ENCODE data around the gene TADA3. TPM values are rescaled to one million over a fixed set of nuclear protein-coding genes. Genes with fewer than 3 reads are reported as not detected.

The TADA3 gene
- total RNA-seq, 1 donor, result 102 TPM

- H3K27me3 ChIP-seq (ENCODE audit: insufficient read depth, low read length), result no peaks in the 10 kb centered on the region
- H4K20me1 ChIP-seq (ENCODE audit: insufficient read depth, low read length), result no peaks in the 10 kb centered on the region
- H3K9me3 ChIP-seq (ENCODE audit: low read depth, low read length), result no peaks in the 10 kb centered on the region
- peaks cover 3% of the 10 kb centered on the region for H3K4me1 ChIP-seq (ENCODE audit: insufficient read depth, low read length)
- H3K4me2 ChIP-seq (ENCODE audit: insufficient read depth, low read length), result no peak overlapping the region
- H3K79me2 ChIP-seq (ENCODE audit: insufficient read depth, low read length), result no peaks in the 10 kb centered on the region
- DNase-seq (ENCODE audit: insufficient read length, low spot score, missing footprints), result peak; percentile 67
- H3K27ac ChIP-seq (ENCODE audit: low read depth, low read length), result no peak overlapping the region
- H3K4me3 ChIP-seq (ENCODE audit: insufficient read depth, low read length), result no peak overlapping the region
- no peak for TF ChIP-seq CTCF (IDR thresholded peaks at IDR 0.05; ENCODE audit: extremely low read depth, low read depth, low read length)
- H2AFZ ChIP-seq (ENCODE audit: low read length), result no peak overlapping the region
- H3K36me3 ChIP-seq (ENCODE audit: insufficient read depth, low read length), result peaks cover 57% of the 10 kb centered on the region
Measured at GRCh38 chr3:9783954-9784353, 8.3 kb downstream of the TADA3 start.

DNA sequence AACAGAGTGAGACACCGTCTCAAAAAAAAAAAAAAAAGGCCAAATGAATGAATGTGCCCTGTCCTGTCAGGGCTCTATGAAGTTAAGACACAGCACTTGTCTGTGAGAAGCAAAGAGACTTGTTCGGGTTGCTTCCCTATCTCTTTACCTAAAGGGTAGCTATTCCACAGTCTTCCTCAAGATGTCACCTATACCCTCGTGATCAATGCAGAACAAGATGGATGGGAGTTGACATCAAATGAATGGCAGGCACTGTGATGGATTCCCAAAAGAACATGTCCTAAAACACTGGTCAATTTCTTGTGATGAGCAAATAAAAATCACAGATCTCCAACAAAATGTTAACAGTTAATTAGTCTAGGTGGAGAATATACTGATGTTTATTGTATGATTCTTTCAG, 9.5 kb downstream of the TADA3 start:
- no peaks in the 10 kb centered on the region for H3K9me3 ChIP-seq (ENCODE audit: low read depth, low read length)
- H4K20me1 ChIP-seq (ENCODE audit: insufficient read depth, low read length), result no peaks in the 10 kb centered on the region
- DNase-seq (ENCODE audit: insufficient read length, low spot score, missing footprints), result no peak
- H3K27ac ChIP-seq (ENCODE audit: low read depth, low read length), result no peak overlapping the region
- H3K79me2 ChIP-seq (ENCODE audit: insufficient read depth, low read length), result no peaks in the 10 kb centered on the region
- H3K27me3 ChIP-seq (ENCODE audit: insufficient read depth, low read length), result no peaks in the 10 kb centered on the region
- H3K4me1 ChIP-seq (ENCODE audit: insufficient read depth, low read length), result peaks cover 15% of the 10 kb centered on the region
- H3K4me3 ChIP-seq (ENCODE audit: insufficient read depth, low read length), result no peak overlapping the region
- no peak for TF ChIP-seq CTCF (IDR thresholded peaks at IDR 0.05; ENCODE audit: extremely low read depth, low read depth, low read length)
- no peak overlapping the region for H2AFZ ChIP-seq (ENCODE audit: low read length)
- peaks cover 55% of the 10 kb centered on the region for H3K36me3 ChIP-seq (ENCODE audit: insufficient read depth, low read length)
- H3K4me2 ChIP-seq (ENCODE audit: insufficient read depth, low read length), result no peak overlapping the region

- Histone ChIP-seq H3K36me3 (ENCODE audit: insufficient read depth, low read length) (peaks cover 49% of the 10 kb centered on the region), H3K27ac (ENCODE audit: low read depth, low read length) (no peak overlapping the region), H3K9me3 (ENCODE audit: low read depth, low read length) (no peaks in the 10 kb centered on the region), H4K20me1 (ENCODE audit: insufficient read depth, low read length) (no peaks in the 10 kb centered on the region), H3K79me2 (ENCODE audit: insufficient read depth, low read length) (no peaks in the 10 kb centered on the region), H3K4me3 (ENCODE audit: insufficient read depth, low read length) (no peak overlapping the region), H2AFZ (ENCODE audit: low read length) (no peak overlapping the region), H3K4me2 (ENCODE audit: insufficient read depth, low read length) (no peak overlapping the region), H3K4me1 (ENCODE audit: insufficient read depth, low read length) (peaks cover 22% of the 10 kb centered on the region), H3K27me3 (ENCODE audit: insufficient read depth, low read length) (no peaks in the 10 kb centered on the region)
- no peak for TF ChIP-seq CTCF (IDR thresholded peaks at IDR 0.05; ENCODE audit: extremely low read depth, low read depth, low read length)
- DNase-seq (ENCODE audit: insufficient read length, low spot score, missing footprints), result no peak
Measured at GRCh38 chr3:9781978-9782603, 10.2 kb downstream of the TADA3 start.

GRCh38 chr3:9781551-9781950, 10.7 kb downstream of the TADA3 start:
- Histone ChIP-seq H3K4me1 (ENCODE audit: insufficient read depth, low read length) (peaks cover 23% of the 10 kb centered on the region), H3K36me3 (ENCODE audit: insufficient read depth, low read length) (peaks cover 43% of the 10 kb centered on the region), H3K27ac (ENCODE audit: low read depth, low read length) (no peak overlapping the region), H2AFZ (ENCODE audit: low read length) (no peak overlapping the region), H3K4me2 (ENCODE audit: insufficient read depth, low read length) (no peak overlapping the region), H3K9me3 (ENCODE audit: low read depth, low read length) (no peaks in the 10 kb centered on the region), H3K79me2 (ENCODE audit: insufficient read depth, low read length) (no peaks in the 10 kb centered on the region), H4K20me1 (ENCODE audit: insufficient read depth, low read length) (no peaks in the 10 kb centered on the region), H3K4me3 (ENCODE audit: insufficient read depth, low read length) (no peak overlapping the region), H3K27me3 (ENCODE audit: insufficient read depth, low read length) (no peaks in the 10 kb centered on the region)
- no peak for TF ChIP-seq CTCF (IDR thresholded peaks at IDR 0.05; ENCODE audit: extremely low read depth, low read depth, low read length)
- no peak for DNase-seq (ENCODE audit: insufficient read length, low spot score, missing footprints)

Measured in osteoblast (primary cell).